Stimulated activated CD8-positive, alpha-beta memory T cell treated with anti-CD3 and anti-CD28 coated beads, Interleukin-12 subunit alpha, Interleukin-12 subunit beta, amount 100 ng/mL, for 24 hours (primary cell): Measurements from ENCODE around the gene EIF4G3.
"Not testable (repeated sequence)": the region's sequence is repeated elsewhere in the genome, so short reads cannot be mapped to it uniquely, and the experiment has no call there.

ENCODE experiments used
- DNase-seq: peaks from one replicate; pipeline ENCODE4 v3.0.0-alpha.2; 2020; ENCODE audit errors: extremely low read depth

EIF4G3 gene

GRCh38 chr1:21068937-21069336, 107.8 kb downstream of the EIF4G3 start:
- no peak for DNase-seq

- no peak for DNase-seq
Measured at GRCh38 chr1:21067551-21068227, 109.0 kb downstream of the EIF4G3 start.

GRCh38 chr1:21066356-21067012, 110.2 kb downstream of the EIF4G3 start:
- DNase-seq: no peak

DNA sequence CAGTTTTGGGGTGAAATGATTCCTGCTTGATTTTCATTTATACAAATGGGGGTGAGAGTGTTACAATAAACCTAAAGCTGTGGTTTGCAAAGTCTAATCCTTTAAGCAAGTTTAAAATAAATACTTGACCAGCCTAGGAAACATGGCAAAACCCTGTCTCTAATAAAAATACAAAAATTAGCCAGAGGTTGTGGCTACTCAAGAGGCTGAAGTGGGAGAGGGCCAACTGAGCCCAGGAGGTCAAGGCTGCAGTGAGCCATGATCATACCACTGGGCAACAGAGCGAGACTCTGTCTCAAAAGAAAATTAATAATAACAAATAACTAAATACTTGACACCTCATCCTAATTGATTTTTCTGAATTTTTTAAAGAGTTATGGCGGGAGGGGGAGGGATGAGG, 110.8 kb downstream of the EIF4G3 start:
- DNase-seq: no peak

DNA sequence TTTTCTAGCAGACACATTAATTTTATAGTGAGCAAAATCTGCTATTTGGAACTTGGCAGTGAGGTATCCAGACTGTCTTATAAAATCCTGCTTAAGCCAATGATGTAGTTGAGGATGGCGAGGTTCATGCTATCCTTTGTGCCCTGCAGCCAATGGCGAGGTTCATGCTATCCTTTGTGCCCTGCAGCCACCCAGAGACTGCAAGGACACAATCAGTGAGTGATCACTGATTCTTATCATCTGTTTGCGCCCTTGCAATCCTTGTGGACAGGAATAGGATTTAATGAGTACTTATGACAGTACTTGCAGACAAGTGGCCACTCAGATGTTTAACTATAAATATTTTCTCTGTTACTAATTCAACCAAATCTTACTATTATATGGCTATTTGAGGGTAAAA, 112.6 kb downstream of the EIF4G3 start:
- no peak for DNase-seq

GRCh38 chr1:21060523-21060922, 116.2 kb downstream of the EIF4G3 start:
- no peak for DNase-seq

DNA sequence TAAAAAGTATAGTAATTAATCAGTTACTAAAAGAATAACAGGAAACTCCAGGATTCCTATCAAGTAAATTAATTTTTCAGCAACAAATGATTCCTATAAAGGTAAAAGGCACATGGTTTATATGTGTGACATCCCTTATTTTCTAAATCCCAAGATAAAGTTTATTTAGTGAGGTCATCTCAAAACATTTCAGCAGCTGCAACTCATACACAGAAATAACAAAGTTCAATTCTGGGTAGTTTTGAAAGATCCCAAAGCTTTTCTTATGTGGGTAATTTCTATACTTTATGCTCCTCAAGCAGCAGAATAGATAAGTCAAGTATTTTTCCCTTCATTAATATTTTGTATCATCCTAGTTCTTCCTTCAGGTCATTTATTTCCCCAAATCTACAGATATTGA, 117.7 kb downstream of the EIF4G3 start:
- no peak for DNase-seq

DNA sequence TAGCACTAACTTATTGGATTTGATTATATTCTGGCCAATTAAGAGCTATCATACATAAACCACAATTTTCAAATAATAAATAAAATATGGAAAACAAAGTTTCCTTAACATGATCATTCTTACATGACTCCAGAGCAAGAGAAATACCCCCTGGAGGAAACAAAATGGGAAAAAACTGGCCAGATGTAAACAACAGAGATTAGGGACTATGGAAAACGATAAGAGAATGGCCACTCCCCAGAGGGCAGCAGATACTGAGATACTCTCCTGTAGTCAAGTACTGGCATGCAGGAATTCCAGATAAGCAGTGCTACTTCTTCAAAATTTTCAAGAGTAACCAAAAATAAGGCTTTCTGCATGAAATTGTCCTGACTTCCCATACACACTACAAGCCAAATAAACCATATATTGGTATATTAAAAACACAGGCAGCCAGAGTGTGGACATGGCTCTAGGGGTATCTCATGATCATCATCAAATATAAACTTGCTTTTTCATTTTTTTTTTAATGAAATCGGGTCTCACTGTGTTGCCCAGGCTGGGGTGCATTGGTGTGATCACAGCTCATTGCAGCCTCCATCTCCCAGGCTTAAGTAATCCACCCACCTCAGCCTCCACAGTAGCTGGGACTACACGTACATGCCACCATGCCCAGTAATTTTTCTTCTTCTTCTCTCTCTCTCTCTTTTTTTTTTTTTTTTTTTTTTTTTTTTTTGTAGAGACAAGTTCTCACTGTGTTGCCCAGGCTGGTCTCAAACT, 118.5 kb downstream of the EIF4G3 start:
- no peak for DNase-seq

DNA sequence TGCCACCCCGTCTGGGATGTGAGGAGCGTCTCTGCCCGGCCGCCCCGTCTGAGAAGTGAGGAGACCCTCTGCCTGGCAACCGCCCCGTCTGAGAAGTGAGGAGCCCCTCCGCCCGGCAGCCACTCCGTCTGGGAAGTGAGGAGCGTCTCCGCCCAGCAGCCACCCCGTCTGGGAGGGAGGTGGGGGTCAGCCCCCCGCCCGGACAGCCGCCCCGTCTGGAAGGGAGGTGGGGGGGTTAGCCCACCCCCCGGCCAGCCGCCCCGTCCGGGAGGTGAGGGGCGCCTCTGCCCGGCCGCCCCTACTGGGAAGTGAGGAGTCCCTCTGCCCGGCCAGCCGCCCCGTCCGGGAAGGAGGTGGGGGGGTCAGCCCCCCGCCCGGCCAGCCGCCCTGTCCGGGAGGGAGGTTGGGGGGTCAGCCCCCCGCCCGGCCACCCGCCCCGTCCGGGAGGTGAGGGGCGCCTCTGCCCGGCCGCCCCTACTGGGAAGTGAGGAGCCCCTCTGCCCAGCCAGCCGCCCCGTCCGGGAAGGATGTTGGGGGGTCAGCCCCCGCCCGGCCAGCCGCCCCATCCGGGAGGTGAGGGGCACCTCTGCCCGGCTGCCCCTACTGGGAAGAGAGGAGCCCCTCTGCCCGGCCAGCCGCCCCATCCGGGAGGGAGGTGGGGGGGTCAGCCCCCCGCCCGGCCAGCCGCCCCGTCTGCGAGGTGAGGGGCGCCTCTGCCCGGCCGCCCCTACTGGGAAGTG, 123.3 kb downstream of the EIF4G3 start:
- DNase-seq: not testable (repeated sequence)

DNA sequence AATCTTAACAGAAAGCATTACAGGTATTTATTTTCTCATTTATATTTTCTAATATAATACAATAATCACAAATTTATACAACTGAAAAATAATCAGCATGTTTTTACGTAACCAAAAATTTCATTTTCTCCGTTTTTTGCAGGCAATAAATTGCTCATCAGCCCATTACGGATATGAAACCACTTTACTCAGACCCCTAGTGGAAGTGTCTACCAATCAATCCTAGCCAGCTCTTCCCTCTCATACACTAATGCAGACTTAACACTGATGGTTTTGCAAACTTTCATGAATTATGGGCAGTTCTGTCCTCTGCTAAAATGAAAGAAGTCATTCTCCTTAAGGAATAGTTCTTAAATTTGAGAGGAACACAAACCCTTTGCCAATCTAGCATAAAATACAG, 124.7 kb downstream of the EIF4G3 start:
- no peak for DNase-seq

DNA sequence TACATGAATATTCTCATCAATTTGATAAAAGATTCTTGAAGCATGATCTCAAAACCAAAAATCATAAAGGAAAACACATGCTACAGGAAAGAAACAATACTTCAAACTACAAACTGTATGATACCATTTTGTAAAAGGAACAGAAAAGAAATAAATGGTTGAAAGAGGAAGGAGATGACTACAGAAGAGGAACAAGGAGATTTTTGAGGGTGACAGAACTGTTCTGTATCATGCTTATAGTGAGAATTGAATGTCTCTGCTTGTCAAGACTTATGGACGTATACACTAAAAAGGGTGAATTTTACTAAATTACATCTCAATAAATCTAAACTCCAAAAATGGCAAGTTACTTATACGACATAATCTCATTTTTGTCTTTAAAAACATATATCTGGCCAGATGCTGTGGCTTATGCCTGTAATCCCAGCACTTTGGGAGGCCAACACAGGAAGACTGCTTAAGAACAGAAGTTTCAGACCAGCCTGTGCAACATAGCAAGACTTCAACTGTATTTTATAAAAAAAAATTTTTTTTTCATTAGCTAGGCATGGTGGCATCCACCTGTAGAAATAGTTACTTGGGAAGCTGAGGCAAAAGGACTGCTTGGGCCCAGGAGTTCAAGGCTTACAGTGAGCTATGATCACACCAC, 125.4 kb downstream of the EIF4G3 start:
- no peak for DNase-seq

DNA sequence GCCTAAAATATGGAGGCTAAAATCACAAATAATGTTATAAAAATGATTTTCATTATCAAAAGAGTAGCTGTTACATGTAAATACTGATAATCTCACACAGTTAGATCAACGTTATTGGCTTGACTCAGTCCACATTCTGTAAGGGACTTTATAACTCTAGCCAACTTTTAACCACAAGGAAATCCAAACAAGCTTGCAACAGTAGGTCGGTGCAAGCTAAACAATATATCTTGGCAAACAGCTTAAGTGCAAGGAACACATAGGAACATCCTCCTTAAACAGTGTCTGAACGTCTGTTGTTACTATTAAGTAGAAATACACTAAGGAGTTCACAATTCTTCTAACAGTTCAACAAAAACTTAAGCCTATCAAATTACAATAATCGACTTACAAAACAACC, 126.7 kb downstream of the EIF4G3 start:
- DNase-seq: no peak

GRCh38 chr1:21048462-21048861, 128.2 kb downstream of the EIF4G3 start:
- no peak for DNase-seq

GRCh38 chr1:21046132-21046531, 130.6 kb downstream of the EIF4G3 start:
- no peak for DNase-seq

- DNase-seq: no peak
Measured at GRCh38 chr1:21045351-21045750, 131.3 kb downstream of the EIF4G3 start.

- no peak for DNase-seq
Measured at GRCh38 chr1:21042929-21043605, 133.6 kb downstream of the EIF4G3 start.

GRCh38 chr1:21041541-21041940, 135.2 kb downstream of the EIF4G3 start:
- no peak for DNase-seq

DNA sequence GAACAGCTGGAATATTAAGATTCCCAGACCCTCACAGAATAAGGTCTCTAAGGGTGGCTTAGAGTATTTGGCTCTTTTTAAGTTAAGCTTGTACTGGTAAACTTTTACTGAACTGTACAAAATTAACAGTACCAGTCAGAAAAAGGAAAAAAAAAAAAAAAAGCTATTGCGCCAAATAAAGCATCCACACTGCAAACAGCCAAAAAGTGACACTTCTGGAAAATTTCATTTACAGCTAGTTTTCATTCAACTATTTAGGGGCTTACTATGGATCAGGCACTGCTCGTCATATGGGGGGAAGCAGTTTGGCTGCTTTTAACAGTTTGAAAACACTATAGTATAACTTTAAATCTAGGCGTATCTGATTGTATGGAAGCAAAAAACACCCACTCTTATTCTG, 139.6 kb downstream of the EIF4G3 start:
- DNase-seq: no peak

- no peak for DNase-seq
Measured at GRCh38 chr1:21035794-21036193, 140.9 kb downstream of the EIF4G3 start.

- DNase-seq: no peak
Measured at GRCh38 chr1:21034725-21035628, 141.7 kb downstream of the EIF4G3 start.
